IMR-90 (cell line): ENCODE data around the gene PPHLN1.

ENCODE experiments used
- CEBPB ChIP-seq: IDR thresholded peaks from 2 replicates; pipeline ENCODE4 v1.6.1; 2012; ENCODE audit warnings: low read depth, low read length, improper control_type of control experiment
- CHD1 ChIP-seq: IDR thresholded peaks from 2 replicates; pipeline ENCODE4 v1.6.1; 2012; ENCODE audit warnings: low read depth, low read length, improper control_type of control experiment
- FOS ChIP-seq: fragments of 150-350 bp; IDR thresholded peaks from 2 replicates; pipeline ENCODE4 v1.6.1; 2016; ENCODE audit warnings: low read depth, low read length
- NFE2L2 ChIP-seq: fragments of 150-350 bp; IDR thresholded peaks from 2 replicates; pipeline ENCODE4 v1.6.1; 2016; ENCODE audit warnings: low read depth, mild to moderate bottlenecking, low read length
- POLR2A ChIP-seq: IDR thresholded peaks from 2 replicates; pipeline ENCODE4 v1.6.1; 2012; ENCODE audit warnings: mild to moderate bottlenecking, low read depth, low read length
- RAD21 ChIP-seq: IDR thresholded peaks from 2 replicates; pipeline ENCODE4 v1.6.1; 2012; ENCODE audit warnings: low read length, improper control_type of control experiment
- RCOR1 ChIP-seq: IDR thresholded peaks from 2 replicates; pipeline ENCODE4 v1.6.1; 2012; ENCODE audit warnings: mild to moderate bottlenecking, low read length, improper control_type of control experiment; ENCODE audit not compliant: insufficient replicate concordance
- RFX5 ChIP-seq: IDR thresholded peaks from 2 replicates; pipeline ENCODE4 v1.8.0; 2012; ENCODE audit warnings: low read depth, mild to moderate bottlenecking, low read length, moderate library complexity
- SMC3 ChIP-seq: fragments of 150-350 bp; IDR thresholded peaks from 2 replicates; pipeline ENCODE4 v1.6.1; 2016; ENCODE audit warnings: low read depth, mild to moderate bottlenecking, antibody characterized with exemption, low read length, moderate library complexity
- TF ChIP-seq, protein P1 (sequence below): conservative IDR thresholded peaks from 2 replicates; pipeline ENCODE4 v1.5.1; 2012; ENCODE audit warnings: mild to moderate bottlenecking, low read depth, low read length, improper control_type of control experiment
- TF ChIP-seq, protein P2 (sequence below): fragments of 150-350 bp; IDR thresholded peaks from 2 replicates; pipeline ENCODE4 v1.6.1; 2017; ENCODE audit warnings: mild to moderate bottlenecking, antibody characterized with exemption, low read length, low read depth
- TF ChIP-seq, protein P3 (sequence below): fragments of 150-350 bp; IDR thresholded peaks from 2 replicates; pipeline ENCODE4 v1.6.1; 2016; ENCODE audit warnings: low read depth, mild to moderate bottlenecking, low read length, moderate library complexity, borderline replicate concordance

DNA sequence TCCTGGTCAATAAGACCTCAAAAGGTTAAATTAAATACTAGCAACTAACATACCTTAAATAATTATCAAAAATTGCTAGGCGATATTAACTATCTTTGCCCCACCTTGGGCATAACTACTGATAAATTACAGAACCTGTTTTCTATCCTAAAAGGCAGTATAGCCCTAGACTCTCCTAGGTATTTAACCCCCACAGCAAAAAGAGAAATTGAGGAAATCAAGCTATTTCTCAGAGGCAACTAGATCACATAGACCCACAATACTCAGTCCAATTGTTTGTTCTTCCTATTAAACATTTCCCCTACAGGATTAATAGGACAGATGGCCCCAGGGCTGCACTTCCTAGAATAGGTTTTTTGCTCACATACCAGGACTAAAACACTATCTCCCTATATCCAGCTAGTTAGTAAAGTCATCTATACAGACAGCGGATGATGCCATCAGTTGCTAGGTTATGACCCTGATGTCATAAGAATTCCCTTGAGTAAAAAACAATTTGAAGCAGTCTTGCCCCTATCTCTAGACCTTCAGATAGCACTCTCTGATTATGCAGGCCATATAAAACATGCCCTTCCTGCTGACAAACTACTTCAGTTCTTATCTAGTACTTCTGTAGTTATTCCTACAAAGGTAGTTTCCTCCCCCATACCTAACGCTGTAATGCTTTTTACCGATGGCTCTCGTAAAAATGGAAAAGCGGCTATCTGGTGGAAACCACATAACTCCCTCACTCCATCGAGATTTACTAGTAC, 118.4 kb downstream of the PPHLN1 start:
- TF ChIP-seq, protein P1, sequence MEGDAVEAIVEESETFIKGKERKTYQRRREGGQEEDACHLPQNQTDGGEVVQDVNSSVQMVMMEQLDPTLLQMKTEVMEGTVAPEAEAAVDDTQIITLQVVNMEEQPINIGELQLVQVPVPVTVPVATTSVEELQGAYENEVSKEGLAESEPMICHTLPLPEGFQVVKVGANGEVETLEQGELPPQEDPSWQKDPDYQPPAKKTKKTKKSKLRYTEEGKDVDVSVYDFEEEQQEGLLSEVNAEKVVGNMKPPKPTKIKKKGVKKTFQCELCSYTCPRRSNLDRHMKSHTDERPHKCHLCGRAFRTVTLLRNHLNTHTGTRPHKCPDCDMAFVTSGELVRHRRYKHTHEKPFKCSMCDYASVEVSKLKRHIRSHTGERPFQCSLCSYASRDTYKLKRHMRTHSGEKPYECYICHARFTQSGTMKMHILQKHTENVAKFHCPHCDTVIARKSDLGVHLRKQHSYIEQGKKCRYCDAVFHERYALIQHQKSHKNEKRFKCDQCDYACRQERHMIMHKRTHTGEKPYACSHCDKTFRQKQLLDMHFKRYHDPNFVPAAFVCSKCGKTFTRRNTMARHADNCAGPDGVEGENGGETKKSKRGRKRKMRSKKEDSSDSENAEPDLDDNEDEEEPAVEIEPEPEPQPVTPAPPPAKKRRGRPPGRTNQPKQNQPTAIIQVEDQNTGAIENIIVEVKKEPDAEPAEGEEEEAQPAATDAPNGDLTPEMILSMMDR = no peak
- TF ChIP-seq POLR2A (no peak), SMC3 (no peak), RAD21 (no peak), CHD1 (no peak), CEBPB (no peak), RFX5 (no peak), FOS (no peak), NFE2L2 (no peak), RCOR1 (no peak)
- TF ChIP-seq, protein P2, sequence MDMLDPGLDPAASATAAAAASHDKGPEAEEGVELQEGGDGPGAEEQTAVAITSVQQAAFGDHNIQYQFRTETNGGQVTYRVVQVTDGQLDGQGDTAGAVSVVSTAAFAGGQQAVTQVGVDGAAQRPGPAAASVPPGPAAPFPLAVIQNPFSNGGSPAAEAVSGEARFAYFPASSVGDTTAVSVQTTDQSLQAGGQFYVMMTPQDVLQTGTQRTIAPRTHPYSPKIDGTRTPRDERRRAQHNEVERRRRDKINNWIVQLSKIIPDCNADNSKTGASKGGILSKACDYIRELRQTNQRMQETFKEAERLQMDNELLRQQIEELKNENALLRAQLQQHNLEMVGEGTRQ = no peak
- TF ChIP-seq, protein P3, sequence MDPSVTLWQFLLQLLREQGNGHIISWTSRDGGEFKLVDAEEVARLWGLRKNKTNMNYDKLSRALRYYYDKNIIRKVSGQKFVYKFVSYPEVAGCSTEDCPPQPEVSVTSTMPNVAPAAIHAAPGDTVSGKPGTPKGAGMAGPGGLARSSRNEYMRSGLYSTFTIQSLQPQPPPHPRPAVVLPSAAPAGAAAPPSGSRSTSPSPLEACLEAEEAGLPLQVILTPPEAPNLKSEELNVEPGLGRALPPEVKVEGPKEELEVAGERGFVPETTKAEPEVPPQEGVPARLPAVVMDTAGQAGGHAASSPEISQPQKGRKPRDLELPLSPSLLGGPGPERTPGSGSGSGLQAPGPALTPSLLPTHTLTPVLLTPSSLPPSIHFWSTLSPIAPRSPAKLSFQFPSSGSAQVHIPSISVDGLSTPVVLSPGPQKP = no peak
